Fibroblast of lung (primary cell): Measurements from ENCODE around the gene ARRB2. TPM values are rescaled to one million over a fixed set of nuclear protein-coding genes. Genes with fewer than 3 reads are reported as not detected.

Experiments
- DNase-seq, 2 donors: peaks; one replicate each; pipeline versions ENCODE4 v3.0.0 to v3.0.0-alpha.2; 2010; ENCODE audit warnings: low read depth in 2 of 2
- H2AFZ ChIP-seq: 2 replicates; pipeline ENCODE4 v1.5.1; 2012; ENCODE audit warnings: low read length, control low read depth, inconsistent platforms
- H3K27ac ChIP-seq: 2 replicates; pipeline ENCODE4 v1.5.1; 2011; ENCODE audit warnings: low read length, control low read depth; ENCODE audit not compliant: insufficient read depth
- H3K27me3 ChIP-seq: 2 replicates; pipeline ENCODE4 v1.5.1; 2011; ENCODE audit warnings: mild to moderate bottlenecking, low read length; ENCODE audit not compliant: control insufficient read depth, insufficient read depth
- H3K36me3 ChIP-seq: 2 replicates; pipeline ENCODE4 v1.5.1; 2011; ENCODE audit warnings: low read length; ENCODE audit not compliant: control insufficient read depth, insufficient read depth
- H3K4me1 ChIP-seq: 2 replicates; pipeline ENCODE4 v1.5.1; 2011; ENCODE audit warnings: low read length; ENCODE audit not compliant: control insufficient read depth, insufficient read depth; ENCODE audit errors: extremely low read depth
- H3K4me2 ChIP-seq: 2 replicates; pipeline ENCODE4 v1.5.1; 2011; ENCODE audit warnings: low read length, control low read depth; ENCODE audit not compliant: insufficient read depth; ENCODE audit errors: extremely low read depth
- H3K4me3 ChIP-seq, 4 experiments: fragments of 200-600 bp in 1 of 4; sonication (generic) in 1 of 4; replicated peaks in 1 of 4; 2 replicates each; pipeline ENCODE4 v1.5.1; 2011 to 2016; ENCODE audit warnings: low read length in 4 of 4, low read depth in 3 of 4, mild to moderate bottlenecking in 3 of 4, control low read depth in 2 of 4, inconsistent platforms in 1 of 4, mixed read lengths in 1 of 4; ENCODE audit not compliant: insufficient read depth in 1 of 4; ENCODE audit errors: control extremely low read depth in 1 of 4
- H3K79me2 ChIP-seq: 2 replicates; pipeline ENCODE4 v1.5.1; 2012; ENCODE audit warnings: mild to moderate bottlenecking, low read length, inconsistent platforms; ENCODE audit not compliant: control insufficient read depth, insufficient read depth
- H3K9ac ChIP-seq: 2 replicates; pipeline ENCODE4 v1.5.1; 2011; ENCODE audit warnings: mild to moderate bottlenecking, low read length, control low read depth; ENCODE audit not compliant: insufficient read depth
- H3K9me3 ChIP-seq: 2 replicates; pipeline ENCODE4 v1.5.1; 2012; ENCODE audit warnings: low read depth, low read length; ENCODE audit not compliant: control insufficient read depth, insufficient read depth
- H4K20me1 ChIP-seq: 2 replicates; pipeline ENCODE4 v1.5.1; 2011; ENCODE audit warnings: low read length; ENCODE audit not compliant: control insufficient read depth, insufficient read depth; ENCODE audit errors: extremely low read depth
- CTCF ChIP-seq, 2 donors: IDR thresholded peaks in 1 of 2; conservative IDR thresholded peaks in 1 of 2; 1 replicate in 1 of 2; 2 replicates in 1 of 2; pipeline ENCODE4 v1.5.1; 2011 to 2012; ENCODE audit warnings: low read length in 2 of 2, control low read depth in 1 of 2, inconsistent platforms in 1 of 2, low read depth in 1 of 2, mild to moderate bottlenecking in 1 of 2
- EZH2 ChIP-seq: IDR thresholded peaks from 2 replicates; pipeline ENCODE4 v1.5.1; 2012; ENCODE audit warnings: low read length, control low read depth, mild to moderate bottlenecking; ENCODE audit errors: missing control alignments
- polyA plus RNA-seq, 2 donors: library from polyadenylated mRNA; depleted of rRNA in 1 of 2; stranded (reverse) in 1 of 2; unstranded in 1 of 2; fragments of >200 nt; gene quantifications; 2 replicates each; pipeline ENCODE4 v1.2.1, GENCODE V29; 2011 to 2012; ENCODE audit warnings: missing spikeins in 1 of 2
- total RNA-seq: library from RNA; depleted of rRNA; stranded (reverse); fragments of >200 nt; gene quantifications from 2 replicates; pipeline ENCODE4 v1.2.1, GENCODE V29; 2014

ARRB2 gene
- total and polyA plus RNA-seq, 2 donors (not counting 1 experiment from before 2014, with no cell fraction given), result 2.8 to 4.6 TPM

GRCh38 chr17:4743898-4744297, 33.5 kb downstream of the ARRB2 start:
- Histone ChIP-seq H4K20me1 (no peaks in the 10 kb centered on the region), H2AFZ (no peak overlapping the region), H3K27ac (no peak overlapping the region), H3K79me2 (no peaks in the 10 kb centered on the region), H3K9me3 (no peaks in the 10 kb centered on the region), H3K4me2 (no peak overlapping the region), H3K9ac (no peak overlapping the region), H3K36me3 (no peaks in the 10 kb centered on the region), H3K4me3 (no peak overlapping the region), H3K27me3 (peaks cover 29% of the 10 kb centered on the region), H3K4me1 (no peaks in the 10 kb centered on the region)
- DNase-seq, result no peak
- TF ChIP-seq CTCF (conservative IDR thresholded peaks at IDR 0.05 in 1 of 2, IDR thresholded peaks at IDR 0.05 in 1 of 2; ENCODE audit: low read depth in 1 of 2, low read length in 2 of 2), result no peak
- TF ChIP-seq EZH2, result no peak

DNA sequence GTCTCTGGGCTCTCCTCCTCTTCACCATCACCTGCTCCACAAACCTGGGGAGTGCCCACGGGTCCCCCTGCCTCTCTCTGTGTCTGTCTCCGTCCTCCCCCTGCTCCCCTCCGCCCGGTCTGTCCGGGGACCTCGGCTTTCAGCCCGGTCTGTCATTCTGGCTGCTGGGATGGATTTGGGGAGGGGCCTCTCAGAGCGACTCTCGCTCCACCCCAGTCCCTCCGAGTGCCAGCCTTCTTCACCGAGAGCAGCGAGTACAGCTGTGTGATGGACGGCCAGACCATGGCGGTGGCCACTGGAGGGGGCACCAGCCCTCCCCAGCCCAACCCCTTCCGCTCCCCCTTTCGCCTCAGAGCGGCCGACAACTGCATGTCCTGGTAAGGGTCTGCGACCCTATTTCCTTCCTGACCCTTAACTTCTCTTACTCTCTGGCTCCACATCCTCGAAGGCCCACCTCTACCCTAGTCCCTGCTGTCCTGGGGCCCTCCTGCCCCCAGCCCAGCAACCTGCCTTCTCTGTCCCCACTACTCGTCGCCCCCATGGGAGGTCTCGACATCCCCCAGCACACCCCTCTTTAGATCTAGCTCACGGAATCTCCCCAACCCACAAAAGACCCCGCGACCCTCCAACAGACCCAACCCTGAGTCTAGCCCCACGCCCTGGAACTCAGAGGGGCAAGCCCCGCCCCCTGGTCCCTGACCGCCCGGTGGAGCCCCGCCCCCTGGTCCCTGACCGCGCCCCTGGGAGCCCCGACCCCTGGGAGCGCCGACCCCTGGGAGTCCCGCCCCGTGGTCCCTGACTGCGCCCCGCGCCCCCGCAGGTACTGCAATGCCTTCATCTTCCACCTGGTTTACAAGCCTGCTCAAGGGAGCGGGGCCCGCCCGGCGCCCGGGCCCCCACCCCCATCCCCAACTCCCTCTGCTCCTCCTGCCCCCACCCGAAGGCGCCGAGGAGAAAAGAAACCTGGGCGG, 34.9 kb downstream of the ARRB2 start:
- no peak overlapping the region for H3K27ac ChIP-seq
- H3K4me2 ChIP-seq, result no peak overlapping the region
- no peaks in the 10 kb centered on the region for H3K9me3 ChIP-seq
- no peak overlapping the region for H2AFZ ChIP-seq
- no peaks in the 10 kb centered on the region for H3K79me2 ChIP-seq
- no peaks in the 10 kb centered on the region for H3K36me3 ChIP-seq
- no peak overlapping the region for H3K9ac ChIP-seq
- TF ChIP-seq EZH2 (no peak), CTCF (conservative IDR thresholded peaks at IDR 0.05 in 1 of 2, IDR thresholded peaks at IDR 0.05 in 1 of 2; ENCODE audit: low read depth in 1 of 2, low read length in 2 of 2) (no peak)
- no peaks in the 10 kb centered on the region for H3K4me1 ChIP-seq
- DNase-seq, result no peak
- no peaks in the 10 kb centered on the region for H4K20me1 ChIP-seq
- no peak overlapping the region for H3K4me3 ChIP-seq
- H3K27me3 ChIP-seq, result peaks cover 23% of the 10 kb centered on the region

DNA sequence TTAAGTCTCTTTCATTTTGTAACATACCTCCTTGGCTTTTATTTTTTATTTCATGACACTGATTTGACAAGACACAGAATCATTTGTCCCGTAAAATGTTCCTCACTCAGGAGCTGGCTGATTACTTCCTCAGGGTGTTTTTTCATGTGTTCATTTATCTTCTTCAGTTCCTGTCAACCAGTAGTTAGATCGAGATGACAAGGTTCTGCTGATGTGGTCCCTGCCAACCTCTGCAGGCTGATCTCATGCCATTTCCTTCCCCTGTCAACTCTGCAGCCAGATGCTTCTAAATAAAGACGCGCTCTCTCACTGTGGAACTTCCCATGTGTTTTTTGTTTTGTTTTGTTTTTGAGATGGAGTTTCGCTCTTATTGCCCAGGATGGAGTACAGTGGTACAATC, 37.4 kb downstream of the ARRB2 start:
- no peaks in the 10 kb centered on the region for H3K4me1 ChIP-seq
- H3K36me3 ChIP-seq, result no peaks in the 10 kb centered on the region
- no peak overlapping the region for H3K27ac ChIP-seq
- peaks cover 16% of the 10 kb centered on the region for H3K27me3 ChIP-seq
- TF ChIP-seq CTCF (conservative IDR thresholded peaks at IDR 0.05 in 1 of 2, IDR thresholded peaks at IDR 0.05 in 1 of 2; ENCODE audit: low read depth in 1 of 2, low read length in 2 of 2), result no peak
- TF ChIP-seq EZH2, result no peak
- no peak overlapping the region for H3K4me2 ChIP-seq
- H3K9ac ChIP-seq, result no peak overlapping the region
- no peak for DNase-seq
- no peaks in the 10 kb centered on the region for H4K20me1 ChIP-seq
- no peak overlapping the region for H2AFZ ChIP-seq
- H3K9me3 ChIP-seq, result no peaks in the 10 kb centered on the region
- no peaks in the 10 kb centered on the region for H3K79me2 ChIP-seq
- no peak overlapping the region for H3K4me3 ChIP-seq
